Memory B cell (primary cell): ENCODE data around the gene TF.
"Not testable (repeated sequence)": the region's sequence is repeated elsewhere in the genome, so short reads cannot be mapped to it uniquely, and the experiment has no call there.

Experiments used
- ATAC-seq: fragments of 150-1000 bp; cut with Tn5 transposase; 2 replicates; pipeline ENCODE4 v1.10.0; 2021; ENCODE audit warnings: low read depth, mild to moderate bottlenecking, moderate library complexity
- DNase-seq, 2 donors: peaks; one replicate each; pipeline ENCODE4 v3.0.0; 2022; ENCODE audit warnings: low spot score in 2 of 2
- H3K27ac Mint-ChIP-seq: one replicate; pipeline ENCODE4 v1.8.0; 2022; ENCODE audit warnings: mild to moderate bottlenecking, moderate library complexity, mixed read lengths
- H3K27me3 Mint-ChIP-seq: one replicate; pipeline ENCODE4 v1.8.0; 2022; ENCODE audit warnings: mixed read lengths
- H3K36me3 Mint-ChIP-seq: one replicate; pipeline ENCODE4 v1.8.0; 2022; ENCODE audit warnings: mild to moderate bottlenecking, mixed read lengths
- H3K4me1 Mint-ChIP-seq: one replicate; pipeline ENCODE4 v1.8.0; 2022; ENCODE audit warnings: mixed read lengths
- H3K4me3 Mint-ChIP-seq: one replicate; pipeline ENCODE4 v1.8.0; 2022; ENCODE audit warnings: mild to moderate bottlenecking, moderate library complexity, mixed read lengths
- H3K9me3 Mint-ChIP-seq: one replicate; pipeline ENCODE4 v1.8.0; 2022; ENCODE audit warnings: mixed read lengths

Gene TF

DNA sequence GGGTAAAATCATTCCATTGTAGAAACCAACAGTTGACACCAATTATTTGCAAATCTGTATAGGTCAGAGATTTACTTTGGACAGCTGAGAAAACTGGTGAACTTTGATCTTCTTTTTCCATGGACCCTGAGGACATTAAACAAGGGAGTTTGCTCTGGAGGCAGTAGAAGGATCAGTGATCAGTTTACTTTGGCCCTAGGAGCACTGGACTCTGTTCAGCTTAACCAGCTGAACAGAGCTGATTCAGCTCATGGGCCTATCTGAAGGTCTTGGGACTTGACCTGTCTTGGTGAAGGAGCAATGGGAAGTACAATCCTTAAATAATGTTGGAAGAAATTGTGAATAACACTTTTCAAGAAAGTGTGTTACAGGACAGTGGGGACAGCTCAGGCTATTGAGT, 15.2 kb upstream of the TF start:
- no peak overlapping the region for H3K4me3 Mint-ChIP-seq
- H3K36me3 Mint-ChIP-seq: no peaks in the 10 kb centered on the region
- no peaks in the 10 kb centered on the region for H3K4me1 Mint-ChIP-seq
- ATAC-seq: no peak
- no peak overlapping the region for H3K27ac Mint-ChIP-seq
- peaks cover 27% of the 10 kb centered on the region for H3K27me3 Mint-ChIP-seq
- no peak for DNase-seq
- peaks cover 3% of the 10 kb centered on the region for H3K9me3 Mint-ChIP-seq

DNA sequence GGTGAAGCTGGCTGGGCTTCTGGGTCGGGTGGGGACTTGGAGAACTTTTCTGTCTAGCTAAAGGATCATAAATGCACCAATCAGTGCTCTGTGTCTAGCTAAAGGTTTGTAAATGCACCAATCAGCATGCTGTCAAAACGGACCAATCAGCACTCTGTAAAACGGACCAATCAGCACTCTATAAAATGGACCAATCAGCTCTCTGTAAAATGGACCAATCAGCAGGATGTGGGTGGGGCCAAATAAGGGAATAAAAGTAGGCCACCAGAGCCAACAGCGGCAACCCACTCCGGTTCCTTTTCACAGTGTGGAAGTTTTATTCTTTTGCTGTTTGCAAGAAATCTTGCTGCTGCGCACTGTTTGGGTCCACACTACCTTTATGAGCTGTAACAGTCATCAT, 14.0 kb upstream of the TF start:
- H3K4me1 Mint-ChIP-seq, H3K27ac Mint-ChIP-seq, H3K36me3 Mint-ChIP-seq, H3K9me3 Mint-ChIP-seq, DNase-seq, ATAC-seq, H3K4me3 Mint-ChIP-seq: not testable (repeated sequence)
- H3K27me3 Mint-ChIP-seq: peaks cover 28% of the 10 kb centered on the region

DNA sequence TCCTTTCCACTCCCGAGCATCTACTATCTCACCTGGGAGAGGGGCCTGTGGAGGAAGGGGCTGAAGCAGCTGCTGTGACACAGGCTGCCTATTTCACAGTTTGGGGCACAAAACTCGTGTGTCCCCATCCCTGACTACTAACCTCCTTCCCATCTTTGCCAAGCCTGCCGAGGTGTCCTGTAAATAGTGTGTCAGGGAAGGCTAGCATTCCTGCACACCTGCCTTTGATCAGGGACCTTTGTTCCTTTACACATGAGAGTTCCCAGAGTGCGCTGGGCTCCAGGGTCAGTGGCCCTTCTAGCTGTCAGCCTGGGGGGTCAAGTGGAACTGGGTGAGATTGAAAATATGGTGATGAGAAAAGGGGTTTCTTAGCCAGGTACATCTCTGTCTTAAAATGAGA, 13.0 kb upstream of the TF start:
- Mint-ChIP-seq H3K27me3 (peaks cover 28% of the 10 kb centered on the region), H3K9me3 (peaks cover 3% of the 10 kb centered on the region), H3K36me3 (no peaks in the 10 kb centered on the region), H3K27ac (no peak overlapping the region), H3K4me3 (no peak overlapping the region), H3K4me1 (no peaks in the 10 kb centered on the region)
- ATAC-seq (no peak), DNase-seq (no peak)

DNA sequence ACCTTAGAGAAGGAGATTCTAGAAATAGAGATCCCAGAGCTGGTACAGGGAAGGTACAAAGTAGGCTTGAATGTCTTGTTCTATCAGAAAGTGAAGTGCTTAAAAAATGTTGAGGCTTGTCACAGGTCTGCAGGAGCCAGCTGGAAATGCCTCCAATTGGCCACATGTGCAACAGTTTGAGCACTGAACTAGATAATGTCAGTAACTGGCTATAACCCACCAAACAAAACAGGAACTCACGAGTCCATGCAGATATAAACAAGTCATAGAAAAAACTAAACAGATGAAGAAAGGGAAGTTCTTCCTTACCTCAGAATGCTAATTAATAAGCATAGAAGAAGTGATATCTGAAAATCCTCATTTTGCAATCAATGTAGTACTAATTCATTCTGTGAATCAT, 11.9 kb upstream of the TF start:
- no peak overlapping the region for H3K27ac Mint-ChIP-seq
- no peaks in the 10 kb centered on the region for H3K4me1 Mint-ChIP-seq
- H3K9me3 Mint-ChIP-seq: peaks cover 3% of the 10 kb centered on the region
- H3K4me3 Mint-ChIP-seq: no peak overlapping the region
- DNase-seq (no peak), ATAC-seq (no peak)
- H3K27me3 Mint-ChIP-seq: peaks cover 28% of the 10 kb centered on the region
- H3K36me3 Mint-ChIP-seq: no peaks in the 10 kb centered on the region

DNA sequence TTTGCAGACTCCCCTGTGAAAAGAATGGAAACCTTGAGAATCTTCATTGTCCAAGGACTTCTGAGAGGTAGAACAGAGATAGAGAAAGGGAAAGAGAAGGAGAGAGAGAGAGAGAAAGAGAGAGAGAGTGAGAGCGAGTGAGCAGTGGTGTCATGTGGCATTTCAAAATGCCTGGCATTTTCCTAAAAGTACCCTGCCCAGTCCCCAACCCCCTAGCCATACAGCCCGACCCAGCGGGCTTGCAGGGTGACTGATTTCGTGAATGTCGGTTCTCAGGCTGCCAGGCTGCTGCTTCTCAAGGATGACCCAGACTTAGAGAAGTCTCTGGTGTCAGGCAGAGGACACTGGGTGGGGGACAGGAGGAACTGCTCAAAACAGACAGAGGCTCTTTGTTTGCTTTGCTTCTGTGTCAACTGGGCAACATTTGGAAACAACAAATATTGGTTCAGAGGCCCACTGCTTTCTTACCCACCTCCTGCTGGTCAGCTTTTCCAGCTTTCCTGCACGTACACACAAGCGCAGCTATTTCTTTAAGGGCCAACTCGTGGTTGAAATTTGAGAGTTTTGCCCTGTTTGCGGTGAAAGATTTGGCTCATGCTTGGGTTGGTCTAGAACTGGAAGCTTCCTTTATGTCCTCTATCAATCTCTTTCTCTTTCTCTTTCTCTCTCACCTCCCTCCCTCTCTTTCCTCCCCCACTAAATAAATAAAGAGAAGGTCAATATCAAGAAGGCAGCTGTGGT, 3.7 kb upstream of the TF start:
- Mint-ChIP-seq H3K36me3 (no peaks in the 10 kb centered on the region), H3K27ac (no peak overlapping the region), H3K9me3 (peaks cover 2% of the 10 kb centered on the region), H3K4me3 (no peak overlapping the region), H3K4me1 (peaks cover 2% of the 10 kb centered on the region), H3K27me3 (peaks cover 12% of the 10 kb centered on the region)
- DNase-seq (no peak), ATAC-seq (no peak)

DNA sequence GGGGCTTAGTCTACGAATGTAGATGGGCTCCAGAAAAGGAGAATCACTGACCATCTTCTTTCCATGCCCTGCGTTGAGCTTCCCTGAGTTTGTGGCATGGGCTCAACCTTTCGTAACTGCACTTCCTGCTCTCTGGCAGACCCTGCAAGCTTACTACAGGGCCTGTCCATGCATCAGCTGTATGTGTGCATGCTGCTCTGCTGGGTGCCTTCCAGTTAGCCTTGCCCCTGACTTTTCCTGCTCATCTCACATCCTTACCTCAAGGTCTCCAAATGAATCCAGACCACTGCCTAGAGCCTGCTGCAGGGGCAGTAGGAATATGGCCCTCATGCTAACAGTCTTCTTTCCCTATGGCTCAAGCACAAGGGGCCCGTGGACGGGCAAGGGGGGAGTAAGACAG, 2.0 kb upstream of the TF start:
- H3K36me3 Mint-ChIP-seq: no peaks in the 10 kb centered on the region

DNA sequence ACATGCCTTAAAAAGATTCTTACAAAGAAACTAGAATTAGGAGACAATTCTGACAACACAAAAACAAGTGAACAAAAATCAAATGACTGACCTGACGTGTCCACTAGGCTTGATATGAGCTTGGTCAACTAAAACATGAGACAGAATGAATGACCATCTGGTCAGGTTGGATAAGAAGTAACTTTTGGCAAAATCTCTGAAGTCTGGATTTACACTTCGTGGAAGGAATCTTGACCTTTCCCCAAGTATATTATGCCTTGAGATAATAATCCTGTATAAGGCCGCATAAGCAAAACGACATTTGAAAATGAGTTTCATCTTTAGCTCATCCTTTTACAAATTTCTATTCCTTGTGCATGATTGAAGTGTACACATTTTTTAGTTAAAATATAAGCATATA, 1.1 kb upstream of the TF start:
- ATAC-seq (no peak), DNase-seq (no peak)
- Mint-ChIP-seq H3K4me3 (no peak overlapping the region), H3K36me3 (no peaks in the 10 kb centered on the region), H3K9me3 (no peaks in the 10 kb centered on the region), H3K27me3 (peaks cover 17% of the 10 kb centered on the region), H3K27ac (no peak overlapping the region), H3K4me1 (peaks cover 2% of the 10 kb centered on the region)

More for the DNA sequence above, 2.0 kb upstream of the TF start:
- ATAC-seq (no peak), DNase-seq (no peak)
- Mint-ChIP-seq H3K4me1 (peaks cover 2% of the 10 kb centered on the region), H3K4me3 (no peak overlapping the region), H3K27ac (no peak overlapping the region), H3K27me3 (peaks cover 14% of the 10 kb centered on the region), H3K9me3 (peaks cover 2% of the 10 kb centered on the region)

DNA sequence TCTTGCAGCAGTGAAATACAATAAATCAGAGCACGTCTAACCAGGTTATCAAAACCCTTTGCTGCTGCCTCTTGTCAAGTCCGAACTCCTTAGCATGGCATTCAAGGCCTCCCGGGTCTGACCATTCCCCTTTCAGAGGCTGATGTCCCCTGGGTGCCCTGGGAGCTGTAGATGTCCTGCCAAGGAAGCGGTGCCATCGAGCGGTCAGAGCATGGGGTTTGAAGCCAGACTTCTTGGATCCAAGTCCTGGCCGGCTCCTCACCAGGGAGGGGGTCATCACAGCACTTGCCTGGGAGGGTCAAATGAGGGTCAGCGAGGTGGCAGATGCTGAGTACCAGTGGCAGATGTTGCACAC, 496 bp downstream of the TF start:
- ATAC-seq: no peak
- Mint-ChIP-seq H3K4me3 (no peak overlapping the region), H3K9me3 (no peaks in the 10 kb centered on the region), H3K36me3 (no peaks in the 10 kb centered on the region), H3K4me1 (peaks cover 2% of the 10 kb centered on the region), H3K27me3 (peaks cover 17% of the 10 kb centered on the region), H3K27ac (no peak overlapping the region)
- no peak for DNase-seq

DNA sequence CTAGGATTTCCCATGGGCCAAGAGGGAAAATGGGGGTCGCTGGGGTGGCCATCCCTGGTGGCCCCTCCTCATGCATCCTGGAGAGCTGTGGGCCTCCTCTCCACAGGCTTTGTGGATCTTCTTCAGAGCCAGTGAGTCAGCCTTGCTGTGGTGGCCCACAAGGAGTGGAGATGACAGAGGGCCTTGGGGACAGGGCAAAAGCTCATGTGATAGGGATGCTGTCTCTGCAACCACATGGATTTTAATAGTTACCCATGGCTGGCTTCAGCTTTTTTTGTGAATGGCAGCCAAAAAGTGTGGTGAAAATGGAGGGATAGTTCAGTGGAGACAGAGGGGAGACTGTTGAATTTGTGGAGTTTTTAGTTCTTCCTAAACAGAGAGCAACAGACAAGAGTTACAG, 1.2 kb downstream of the TF start:
- Mint-ChIP-seq H3K27me3 (peaks cover 15% of the 10 kb centered on the region), H3K4me1 (no peaks in the 10 kb centered on the region), H3K36me3 (no peaks in the 10 kb centered on the region), H3K4me3 (no peak overlapping the region), H3K27ac (no peak overlapping the region), H3K9me3 (no peaks in the 10 kb centered on the region)
- DNase-seq (no peak), ATAC-seq (no peak)

DNA sequence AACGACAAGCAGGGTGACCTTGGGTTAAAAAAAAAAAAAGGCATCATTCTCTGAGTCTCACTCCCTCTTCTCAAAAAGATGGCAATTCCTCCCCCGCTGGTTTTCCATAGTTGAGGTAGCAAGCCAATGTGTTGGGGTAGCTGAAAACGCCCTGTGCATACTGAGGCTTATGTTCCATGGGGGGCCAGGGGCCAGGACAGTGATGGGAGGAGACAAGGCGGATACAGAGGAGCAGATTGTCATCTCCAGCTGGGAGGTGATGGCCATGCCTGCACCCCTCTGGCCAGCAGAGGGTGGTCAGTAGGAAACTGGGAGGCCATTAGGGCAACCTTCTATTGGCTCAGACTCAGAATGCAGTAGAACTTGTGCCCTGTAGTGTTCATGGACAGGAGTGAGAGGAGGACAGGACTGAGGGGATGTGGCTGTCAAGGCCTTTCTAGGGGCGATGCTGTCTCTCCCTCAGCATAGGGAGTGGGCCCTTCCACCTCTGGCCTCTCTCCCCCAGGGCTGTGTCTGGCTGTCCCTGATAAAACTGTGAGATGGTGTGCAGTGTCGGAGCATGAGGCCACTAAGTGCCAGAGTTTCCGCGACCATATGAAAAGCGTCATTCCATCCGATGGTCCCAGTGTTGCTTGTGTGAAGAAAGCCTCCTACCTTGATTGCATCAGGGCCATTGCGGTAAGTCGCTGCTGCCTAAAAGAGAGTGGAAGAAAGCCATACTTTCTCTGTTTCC, 1.9 kb downstream of the TF start:
- no peaks in the 10 kb centered on the region for H3K4me1 Mint-ChIP-seq

DNA sequence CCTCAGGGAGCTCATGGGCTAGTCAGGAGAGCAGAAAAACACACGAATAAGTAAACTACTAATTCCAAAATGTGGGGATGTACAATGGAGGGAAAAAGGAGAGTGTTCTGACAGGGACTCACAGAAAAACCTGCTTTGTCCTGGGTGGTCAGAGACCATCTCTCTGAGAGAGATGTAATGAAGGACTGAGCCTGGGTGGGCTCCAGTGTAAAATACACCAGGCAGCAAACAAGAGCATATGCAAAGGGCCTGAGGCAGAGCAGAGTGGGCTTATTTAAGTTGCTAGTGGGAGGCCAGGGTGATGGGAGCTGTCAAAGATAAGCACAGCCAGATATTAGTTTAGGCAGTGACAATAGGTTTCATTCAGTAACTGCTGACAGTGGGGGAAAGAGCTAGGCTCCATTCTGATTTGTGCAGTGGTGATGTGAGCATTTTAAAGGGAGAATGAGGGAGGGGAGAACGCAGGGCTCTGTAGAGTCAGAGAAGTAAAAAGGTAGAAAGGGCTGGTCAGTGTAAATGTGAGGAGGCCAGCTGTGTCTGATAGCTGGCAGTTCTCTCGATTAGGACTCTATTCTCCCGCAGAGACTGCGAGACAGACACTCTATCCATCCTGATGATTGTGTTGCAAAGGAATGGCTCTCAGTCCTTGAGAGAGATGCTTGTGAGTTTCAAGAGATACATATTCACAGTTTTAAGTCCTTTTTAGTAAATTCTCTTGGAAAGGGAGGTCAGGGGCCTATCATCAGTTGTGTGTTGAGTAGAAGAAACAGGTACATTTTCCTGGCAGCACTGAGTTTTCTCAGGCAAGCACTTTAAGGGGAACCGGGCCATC, 3.5 kb downstream of the TF start:
- Mint-ChIP-seq H3K27ac (no peak overlapping the region), H3K27me3 (peaks cover 12% of the 10 kb centered on the region), H3K4me3 (no peak overlapping the region), H3K9me3 (no peaks in the 10 kb centered on the region), H3K36me3 (no peaks in the 10 kb centered on the region), H3K4me1 (no peaks in the 10 kb centered on the region)
- no peak for DNase-seq
- no peak for ATAC-seq

More for the DNA sequence above, 1.9 kb downstream of the TF start:
- Mint-ChIP-seq H3K27me3 (peaks cover 16% of the 10 kb centered on the region), H3K36me3 (no peaks in the 10 kb centered on the region), H3K27ac (no peak overlapping the region), H3K4me3 (no peak overlapping the region), H3K9me3 (no peaks in the 10 kb centered on the region)
- DNase-seq (no peak), ATAC-seq (no peak)

DNA sequence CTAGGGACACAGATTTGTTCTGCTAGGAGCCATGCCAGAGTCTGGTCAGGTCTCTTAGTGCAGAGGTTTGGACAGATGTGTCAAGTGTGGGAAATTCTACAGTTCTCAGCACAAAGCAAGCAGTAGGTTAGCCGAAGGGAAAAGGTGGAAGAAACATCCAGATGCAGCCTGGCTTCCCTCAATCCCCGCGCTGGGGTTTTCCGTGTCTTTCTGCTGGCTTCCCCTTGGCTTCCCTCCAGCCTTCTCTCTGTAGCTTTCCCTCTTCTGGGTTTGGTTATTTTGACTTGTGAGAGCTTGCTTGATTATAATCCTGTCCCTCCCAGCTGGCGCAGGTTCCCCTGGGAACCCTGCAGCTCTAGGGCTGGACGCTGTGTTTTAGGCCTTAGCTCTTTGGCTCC, 4.1 kb downstream of the TF start:
- Mint-ChIP-seq H3K36me3 (no peaks in the 10 kb centered on the region), H3K27ac (no peak overlapping the region), H3K4me3 (no peak overlapping the region), H3K27me3 (peaks cover 12% of the 10 kb centered on the region), H3K9me3 (no peaks in the 10 kb centered on the region), H3K4me1 (no peaks in the 10 kb centered on the region)
- ATAC-seq (no peak), DNase-seq (no peak)

DNA sequence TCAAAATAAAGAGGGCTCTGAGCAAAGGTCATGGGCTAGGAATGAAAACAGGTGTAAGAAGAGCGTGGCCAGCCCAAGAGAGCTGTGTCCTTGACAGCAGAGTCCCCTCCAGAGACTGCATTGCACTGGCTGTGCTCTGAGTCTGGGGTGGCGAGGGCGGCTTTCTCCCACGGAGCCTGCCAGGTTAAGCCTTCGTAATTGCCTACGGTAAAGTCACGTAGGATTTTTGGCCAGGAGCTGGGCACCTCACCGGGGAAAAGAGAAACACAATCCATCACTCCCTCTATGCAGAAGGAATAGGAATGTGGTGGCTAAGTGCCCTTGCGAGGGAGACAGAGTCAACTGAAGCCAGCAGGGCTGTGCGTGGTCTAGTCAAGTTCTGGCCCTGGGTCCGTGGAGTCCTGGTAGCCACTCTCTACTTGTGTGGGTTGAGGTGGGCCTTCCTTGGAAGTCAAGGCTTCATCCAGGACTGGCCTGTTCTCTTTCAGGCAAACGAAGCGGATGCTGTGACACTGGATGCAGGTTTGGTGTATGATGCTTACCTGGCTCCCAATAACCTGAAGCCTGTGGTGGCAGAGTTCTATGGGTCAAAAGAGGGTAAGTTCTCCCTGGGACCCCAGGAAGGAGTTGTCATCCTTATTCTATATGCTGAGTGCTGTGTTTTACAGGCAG, 7.0 kb downstream of the TF start:
- ATAC-seq (no peak), DNase-seq (no peak)
- H3K36me3 Mint-ChIP-seq: no peaks in the 10 kb centered on the region
- no peaks in the 10 kb centered on the region for H3K9me3 Mint-ChIP-seq
- no peak overlapping the region for H3K4me3 Mint-ChIP-seq
- no peaks in the 10 kb centered on the region for H3K4me1 Mint-ChIP-seq
- H3K27me3 Mint-ChIP-seq: peaks cover 8% of the 10 kb centered on the region
- no peak overlapping the region for H3K27ac Mint-ChIP-seq

DNA sequence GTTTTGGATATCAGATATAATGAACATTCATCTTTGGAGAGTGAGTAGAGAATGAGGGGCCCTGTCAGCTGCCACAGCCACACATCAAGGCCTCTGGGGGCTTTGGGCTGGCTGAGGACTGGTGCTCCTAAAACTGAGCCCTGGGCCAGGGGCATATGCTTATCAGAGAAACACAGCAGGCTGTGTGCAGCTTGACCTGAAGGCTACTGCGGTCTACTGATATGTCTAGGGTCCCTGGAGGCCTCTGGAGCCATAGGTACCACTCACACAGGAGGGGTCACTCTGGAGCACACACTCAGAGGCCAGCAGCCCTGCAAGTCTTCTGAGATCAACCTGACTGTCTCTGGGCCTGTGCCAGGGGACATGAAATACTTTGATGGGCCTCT, 7.6 kb downstream of the TF start:
- DNase-seq: no peak
- Mint-ChIP-seq H3K4me1 (no peaks in the 10 kb centered on the region), H3K27me3 (peaks cover 11% of the 10 kb centered on the region), H3K27ac (no peak overlapping the region), H3K9me3 (no peaks in the 10 kb centered on the region), H3K4me3 (no peak overlapping the region), H3K36me3 (no peaks in the 10 kb centered on the region)
- ATAC-seq: no peak
